OCI-LY7 (cell line): ENCODE data around the gene CADM4. TPM values are rescaled to one million over a fixed set of nuclear protein-coding genes. Genes with fewer than 3 reads are reported as not detected.
A peak's percentile ranks its signal among the peaks of the same experiment; 100 is the strongest.
"Not testable (repeated sequence)": the region's sequence is repeated elsewhere in the genome, so short reads cannot be mapped to it uniquely, and the experiment has no call there.

Experiments used
- BruUV-seq: library from RNA; stranded (reverse); fragments of 400-500 nt; replicated peaks from 2 replicates; lab custom pipeline; 2021; lab: Mats Ljungman, UMichigan
- CTCF ChIA-PET: fragments of 300-600 bp; sonication (Branson Sonifier 250); formaldehyde crosslinking; loops from one replicate; lab custom pipeline; 2022; ENCODE audit warnings: antibody characterized with exemption; ENCODE audit not compliant: unreplicated experiment; lab: Charles Lee
- POLR2A ChIA-PET: fragments of 300-600 bp; sonication (Branson Sonifier 250); formaldehyde crosslinking; loops from one replicate; lab custom pipeline; 2022; ENCODE audit warnings: antibody characterized with exemption; lab: Charles Lee
- DNase-seq: peaks from one replicate; pipeline ENCODE4 v3.0.0-alpha.2; 2015; ENCODE audit warnings: low spot score
- H2AFZ ChIP-seq: fragments of 200-600 bp; sonication (generic), shearing (Covaris generic); 2 replicates; pipeline ENCODE4 v1.6.1; 2014; ENCODE audit warnings: mild to moderate bottlenecking, antibody characterized with exemption, low read length, moderate library complexity
- H3K27ac ChIP-seq: fragments of 200-600 bp; sonication (generic); 2 replicates; pipeline ENCODE4 v1.5.1; 2014; ENCODE audit warnings: mixed run types, low read depth, mild to moderate bottlenecking, moderate library complexity, low read length, inconsistent platforms; ENCODE audit not compliant: poor library complexity, severe bottlenecking
- H3K36me3 ChIP-seq: fragments of 200-600 bp; sonication (generic); 2 replicates; pipeline ENCODE4 v1.6.1; 2014; ENCODE audit warnings: mild to moderate bottlenecking, antibody characterized with exemption, low read length, moderate library complexity, mixed read lengths; ENCODE audit not compliant: insufficient read depth
- H3K4me1 ChIP-seq: fragments of 200-600 bp; sonication (generic); 2 replicates; pipeline ENCODE4 v1.5.1; 2014; ENCODE audit warnings: mild to moderate bottlenecking, low read length; ENCODE audit not compliant: insufficient read depth, poor library complexity, severe bottlenecking
- H3K4me2 ChIP-seq: fragments of 200-600 bp; sonication (generic); 2 replicates; pipeline ENCODE4 v1.6.1; 2014; ENCODE audit warnings: mild to moderate bottlenecking, low read length
- H3K4me3 ChIP-seq: fragments of 200-600 bp; sonication (generic); 2 replicates; pipeline ENCODE4 v1.5.1; 2014; ENCODE audit warnings: mild to moderate bottlenecking, low read depth, low read length; ENCODE audit not compliant: poor library complexity, severe bottlenecking
- H3K79me2 ChIP-seq: fragments of 200-600 bp; sonication (generic); 2 replicates; pipeline ENCODE4 v1.6.1; 2016; ENCODE audit warnings: low read depth, mild to moderate bottlenecking, low read length, moderate library complexity, mixed read lengths; ENCODE audit not compliant: insufficient read depth
- H3K9me2 ChIP-seq: fragments of 200-600 bp; sonication (generic); 2 replicates; pipeline ENCODE4 v1.6.1; 2016; ENCODE audit warnings: mild to moderate bottlenecking, low read length, mixed read lengths; ENCODE audit not compliant: insufficient read depth
- H3K9me3 ChIP-seq: fragments of 200-600 bp; sonication (generic); 2 replicates; pipeline ENCODE4 v1.6.1; 2014; ENCODE audit warnings: mild to moderate bottlenecking, mixed run types, low read length, mixed read lengths
- H4K20me1 ChIP-seq: fragments of 200-600 bp; sonication (generic); 2 replicates; pipeline ENCODE4 v1.6.1; 2014; ENCODE audit warnings: mild to moderate bottlenecking, antibody characterized with exemption, low read length, moderate library complexity, mixed read lengths; ENCODE audit not compliant: insufficient read depth
- CTCF ChIP-seq: fragments of 200-600 bp; sonication (generic); conservative IDR thresholded peaks from 2 replicates; pipeline ENCODE4 v1.5.1; 2014; ENCODE audit warnings: mild to moderate bottlenecking, antibody characterized with exemption, low read length, moderate library complexity, mixed read lengths
- EZH2phosphoT487 ChIP-seq: fragments of 200-600 bp; sonication (generic); IDR thresholded peaks from 2 replicates; pipeline ENCODE4 v1.6.1; 2018; ENCODE audit warnings: low read depth, borderline replicate concordance, mild to moderate bottlenecking, mixed run types, antibody characterized with exemption, low read length, moderate library complexity, mixed read lengths
- intact Hi-C: fragments of 100-400 bp; cut with micrococcal nuclease; formaldehyde crosslinking; loops from one replicate; pipeline ENCODE4 v1.10.0; 2022; ENCODE audit not compliant: unreplicated experiment
- total RNA-seq, 2 experiments: library from RNA; depleted of rRNA in 1 of 2; stranded (reverse); fragments of >200 nt in 1 of 2; shearing (Covaris generic) in 1 of 2; gene quantifications; 2 replicates each; pipeline ENCODE4 v1.2.3, GENCODE V29; 2014 to 2022

The CADM4 gene
- total RNA-seq, 2 experiments from 2014 or later: not detected

GRCh38 chr19:43656436-43656835, 16.8 kb upstream of the CADM4 start:
- no peak overlapping the region for H3K4me3 ChIP-seq
- no peaks in the 10 kb centered on the region for H3K79me2 ChIP-seq
- H3K9me3 ChIP-seq: no peaks in the 10 kb centered on the region
- no peak overlapping the region for H3K4me2 ChIP-seq
- no peaks in the 10 kb centered on the region for H3K36me3 ChIP-seq
- H3K4me1 ChIP-seq: no peaks in the 10 kb centered on the region
- no peak overlapping the region for H3K27ac ChIP-seq
- no peak overlapping the region for H2AFZ ChIP-seq
- no peaks in the 10 kb centered on the region for H3K9me2 ChIP-seq
- intact Hi-C loops: no loop called here
- no peak for TF ChIP-seq EZH2phosphoT487
- TF ChIP-seq CTCF: no peak
- BruUV-seq: no TSS peak
- no peaks in the 10 kb centered on the region for H4K20me1 ChIP-seq
- no peak for DNase-seq
- POLR2A ChIA-PET: interaction anchor here (0.6 kb wide), 1 partner anchor 12 kb away, joined by 3 read pairs; no protein-coding TSS in a partner anchor
- CTCF ChIA-PET: no interaction called here

- TF ChIP-seq CTCF: peak; percentile 6; the same call in 1 of the 2 replicates
- no peak for TF ChIP-seq EZH2phosphoT487
- ChIA-PET POLR2A (interaction anchor here (1.0 kb wide), 1 partner anchor 13 kb away, joined by 4 read pairs; no protein-coding TSS in a partner anchor), CTCF (interaction anchor here (1.0 kb wide), 1 partner anchor 16 kb away, joined by 3 read pairs; no protein-coding TSS in a partner anchor)
- Histone ChIP-seq H3K4me3 (no peak overlapping the region), H3K9me2 (no peaks in the 10 kb centered on the region), H3K79me2 (no peaks in the 10 kb centered on the region), H3K9me3 (no peaks in the 10 kb centered on the region), H3K36me3 (no peaks in the 10 kb centered on the region), H3K27ac (no peak overlapping the region), H3K4me1 (no peaks in the 10 kb centered on the region), H2AFZ (peak overlapping the region; percentile 88; the same call in 1 of the 2 replicates), H3K4me2 (no peak overlapping the region), H4K20me1 (no peaks in the 10 kb centered on the region)
- no TSS peak for BruUV-seq
- intact Hi-C loops: no loop called here
- no peak for DNase-seq
These were observed 12.9 kb upstream of the CADM4 start for GRCh38 chr19:43652546-43652874.

GRCh38 chr19:43651758-43652545, 12.3 kb upstream of the CADM4 start:
- POLR2A ChIA-PET: interaction anchor here (0.9 to 1.0 kb wide), 2 partner anchors 14 to 17 kb away, joined by 3 to 4 read pairs; no protein-coding TSS in a partner anchor
- TF ChIP-seq CTCF: peak; percentile 88
- no peak for TF ChIP-seq EZH2phosphoT487

GRCh38 chr19:43650276-43650675, 10.6 kb upstream of the CADM4 start:
- intact Hi-C loops, H4K20me1 ChIP-seq, CTCF ChIA-PET: not testable (repeated sequence)

More at GRCh38 chr19:43651758-43652545, 12.3 kb upstream of the CADM4 start:
- intact Hi-C loops: no loop called here
- peak; percentile 79 for DNase-seq
- Histone ChIP-seq H3K4me3 (no peak overlapping the region), H3K9me2 (no peaks in the 10 kb centered on the region), H3K4me2 (no peak overlapping the region), H3K79me2 (no peaks in the 10 kb centered on the region), H3K27ac (no peak overlapping the region), H3K36me3 (no peaks in the 10 kb centered on the region), H3K9me3 (no peaks in the 10 kb centered on the region), H3K4me1 (no peaks in the 10 kb centered on the region), H2AFZ (peak overlapping the region; percentile 88), H4K20me1 (no peaks in the 10 kb centered on the region)
- BruUV-seq: no TSS peak
- CTCF ChIA-PET: interaction anchor here (1.0 kb wide), 1 partner anchor 16 kb away, joined by 3 read pairs; no protein-coding TSS in a partner anchor

More at GRCh38 chr19:43650276-43650675, 10.6 kb upstream of the CADM4 start:
- H3K36me3 ChIP-seq, DNase-seq, H3K4me1 ChIP-seq, H3K4me2 ChIP-seq, H3K9me2 ChIP-seq, H3K9me3 ChIP-seq, H2AFZ ChIP-seq, POLR2A ChIA-PET, H3K79me2 ChIP-seq, H3K27ac ChIP-seq, BruUV-seq, H3K4me3 ChIP-seq: not testable (repeated sequence)
